ENCODE data around the gene INS.

GRCh38 chr11:2122907-2123627 lies 37.9 kb downstream of the INS start:
- TF ChIP-seq EZH2 (IDR thresholded peaks at IDR 0.05; ENCODE audit: borderline replicate concordance, low read depth, low read length, severe bottlenecking) (no peak), CTCF (IDR thresholded peaks at IDR 0.05; ENCODE audit: borderline replicate concordance, extremely low read depth, low read length, poor library complexity, severe bottlenecking) (no peak)

All from DND-41 (cell line).